Stomach (tissue), 4 donors: ENCODE data around the gene MALRD1.

Experiments used
- EP300 ChIP-seq: sonication (generic); formaldehyde crosslinking; IDR thresholded peaks from one replicate; pipeline ENCODE4 v1.6.1; 2017; ENCODE audit warnings: antibody characterized with exemption
- POLR2AphosphoS5 ChIP-seq, 3 donors: sonication (generic); formaldehyde crosslinking; IDR thresholded peaks; one replicate each; pipeline ENCODE4 v1.6.1; 2016; ENCODE audit warnings: antibody characterized with exemption in 3 of 3
- TF ChIP-seq, protein P1 (sequence below), 7 experiments: fragments of 450-650 bp in 4 of 7; fragments of 200-600 bp in 3 of 7; sonication (generic) in 3 of 7; IDR thresholded peaks; one replicate each; pipeline ENCODE4 v1.5.1; 2016 to 2019; ENCODE audit warnings: antibody characterized with exemption in 7 of 7, control low read depth in 2 of 7, mild to moderate bottlenecking in 1 of 7

DNA sequence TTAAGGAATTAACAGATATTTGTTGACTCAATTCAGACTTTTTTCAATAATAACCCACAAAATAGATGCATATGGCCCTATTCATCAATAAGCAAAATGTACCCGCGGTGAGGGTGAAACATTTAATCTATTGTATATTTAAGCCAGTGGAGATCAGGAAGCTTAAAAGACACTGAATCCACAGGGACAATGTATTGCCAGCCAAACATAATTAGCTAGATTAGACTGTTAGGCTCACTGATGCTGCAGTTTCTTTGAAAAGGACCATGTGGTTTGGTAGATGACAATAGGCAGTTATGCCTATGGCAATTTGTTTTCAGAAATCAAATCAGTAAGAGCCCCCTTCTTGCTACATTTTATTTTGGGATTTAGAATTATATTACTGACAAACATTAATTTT lies 680.4 kb downstream of the MALRD1 start:
- TF ChIP-seq, protein P1, sequence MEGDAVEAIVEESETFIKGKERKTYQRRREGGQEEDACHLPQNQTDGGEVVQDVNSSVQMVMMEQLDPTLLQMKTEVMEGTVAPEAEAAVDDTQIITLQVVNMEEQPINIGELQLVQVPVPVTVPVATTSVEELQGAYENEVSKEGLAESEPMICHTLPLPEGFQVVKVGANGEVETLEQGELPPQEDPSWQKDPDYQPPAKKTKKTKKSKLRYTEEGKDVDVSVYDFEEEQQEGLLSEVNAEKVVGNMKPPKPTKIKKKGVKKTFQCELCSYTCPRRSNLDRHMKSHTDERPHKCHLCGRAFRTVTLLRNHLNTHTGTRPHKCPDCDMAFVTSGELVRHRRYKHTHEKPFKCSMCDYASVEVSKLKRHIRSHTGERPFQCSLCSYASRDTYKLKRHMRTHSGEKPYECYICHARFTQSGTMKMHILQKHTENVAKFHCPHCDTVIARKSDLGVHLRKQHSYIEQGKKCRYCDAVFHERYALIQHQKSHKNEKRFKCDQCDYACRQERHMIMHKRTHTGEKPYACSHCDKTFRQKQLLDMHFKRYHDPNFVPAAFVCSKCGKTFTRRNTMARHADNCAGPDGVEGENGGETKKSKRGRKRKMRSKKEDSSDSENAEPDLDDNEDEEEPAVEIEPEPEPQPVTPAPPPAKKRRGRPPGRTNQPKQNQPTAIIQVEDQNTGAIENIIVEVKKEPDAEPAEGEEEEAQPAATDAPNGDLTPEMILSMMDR (IDR thresholded peaks at IDR 0.05), result no peak
- TF ChIP-seq POLR2AphosphoS5 (IDR thresholded peaks at IDR 0.05) (no peak), EP300 (no peak)
